ENCODE results near the gene CDK11A. TPM values are rescaled to one million over a fixed set of nuclear protein-coding genes. Genes with fewer than 3 reads are reported as not detected.
"Not testable (repeated sequence)": the region's sequence is repeated elsewhere in the genome, so short reads cannot be mapped to it uniquely, and the experiment has no call there.

The CDK11A gene
- total RNA-seq, 1 donor: 9.8 TPM

GRCh38 chr1:1704284-1704957 is 19.7 kb downstream of the CDK11A start:
- not testable (repeated sequence) for H3K4me3 ChIP-seq (ENCODE audit: low read depth, low read length); DNase-seq (ENCODE audit: low read depth)

GRCh38 chr1:1703796-1704195 is 20.4 kb downstream of the CDK11A start:
- TF ChIP-seq CTCF (IDR thresholded peaks at IDR 0.05; ENCODE audit: insufficient read depth, low read length): no peak
- DNase-seq (ENCODE audit: low read depth): no peak
- H3K4me3 ChIP-seq (ENCODE audit: low read depth, low read length): no peak overlapping the region

GRCh38 chr1:1702506-1702905 is 21.7 kb downstream of the CDK11A start:
- not testable (repeated sequence) for H3K4me3 ChIP-seq (ENCODE audit: low read depth, low read length); DNase-seq (ENCODE audit: low read depth)

- not testable (repeated sequence) for H3K4me3 ChIP-seq (ENCODE audit: low read depth, low read length); DNase-seq (ENCODE audit: low read depth)
These were observed 23.6 kb downstream of the CDK11A start for GRCh38 chr1:1700557-1700956.

- H3K4me3 ChIP-seq (ENCODE audit: low read depth, low read length); DNase-seq (ENCODE audit: low read depth): not testable (repeated sequence)
These were observed 24.1 kb downstream of the CDK11A start for GRCh38 chr1:1700067-1700466.

GRCh38 chr1:1699061-1699460 is 25.1 kb downstream of the CDK11A start:
- DNase-seq (ENCODE audit: low read depth); H3K4me3 ChIP-seq (ENCODE audit: low read depth, low read length): not testable (repeated sequence)

DNA sequence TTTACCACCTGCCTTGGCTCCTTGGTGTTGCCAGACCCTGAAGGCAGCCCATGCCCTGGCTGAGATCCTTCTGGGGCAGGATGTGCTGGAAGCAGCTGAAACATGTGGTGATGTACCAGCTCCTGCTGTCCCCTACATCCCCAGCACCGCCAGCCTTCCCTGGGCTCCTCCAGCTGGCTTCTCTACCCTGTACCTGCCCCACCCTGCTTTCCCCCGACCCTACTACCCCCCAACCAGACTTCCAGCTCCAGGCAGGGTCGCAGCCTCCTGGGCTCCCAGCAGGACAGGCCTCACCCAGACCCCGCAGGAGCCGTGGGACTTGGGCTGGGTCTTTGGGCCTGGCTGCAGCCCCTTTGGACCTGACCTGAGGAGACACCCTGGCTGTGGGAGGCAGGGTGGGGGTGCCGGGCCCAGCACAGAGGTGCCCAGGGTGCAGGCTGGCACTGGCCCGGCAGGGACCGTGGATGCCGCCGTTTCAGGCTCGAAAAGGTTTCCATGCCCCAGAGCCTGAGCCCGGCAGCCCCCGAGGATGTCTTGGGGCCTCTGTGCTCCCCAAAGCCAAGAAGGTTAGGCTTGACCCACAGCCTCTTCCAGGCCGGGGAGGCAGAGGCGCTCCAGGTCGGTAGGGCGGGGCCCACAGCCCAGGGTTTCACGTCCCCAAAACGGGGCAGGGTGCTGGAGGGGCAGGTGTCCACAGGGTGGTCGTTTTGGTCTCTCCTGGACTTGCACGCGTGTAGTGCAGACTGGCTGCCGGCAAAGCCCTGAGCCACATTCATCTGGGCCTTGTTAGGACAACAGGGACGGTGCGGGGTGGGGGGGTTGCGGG is 26.6 kb downstream of the CDK11A start:
- not testable (repeated sequence) for H3K4me3 ChIP-seq (ENCODE audit: low read depth, low read length); DNase-seq (ENCODE audit: low read depth)

- not testable (repeated sequence) for DNase-seq (ENCODE audit: low read depth); H3K4me3 ChIP-seq (ENCODE audit: low read depth, low read length)
These were observed 27.5 kb downstream of the CDK11A start for GRCh38 chr1:1696431-1697357.

DNA sequence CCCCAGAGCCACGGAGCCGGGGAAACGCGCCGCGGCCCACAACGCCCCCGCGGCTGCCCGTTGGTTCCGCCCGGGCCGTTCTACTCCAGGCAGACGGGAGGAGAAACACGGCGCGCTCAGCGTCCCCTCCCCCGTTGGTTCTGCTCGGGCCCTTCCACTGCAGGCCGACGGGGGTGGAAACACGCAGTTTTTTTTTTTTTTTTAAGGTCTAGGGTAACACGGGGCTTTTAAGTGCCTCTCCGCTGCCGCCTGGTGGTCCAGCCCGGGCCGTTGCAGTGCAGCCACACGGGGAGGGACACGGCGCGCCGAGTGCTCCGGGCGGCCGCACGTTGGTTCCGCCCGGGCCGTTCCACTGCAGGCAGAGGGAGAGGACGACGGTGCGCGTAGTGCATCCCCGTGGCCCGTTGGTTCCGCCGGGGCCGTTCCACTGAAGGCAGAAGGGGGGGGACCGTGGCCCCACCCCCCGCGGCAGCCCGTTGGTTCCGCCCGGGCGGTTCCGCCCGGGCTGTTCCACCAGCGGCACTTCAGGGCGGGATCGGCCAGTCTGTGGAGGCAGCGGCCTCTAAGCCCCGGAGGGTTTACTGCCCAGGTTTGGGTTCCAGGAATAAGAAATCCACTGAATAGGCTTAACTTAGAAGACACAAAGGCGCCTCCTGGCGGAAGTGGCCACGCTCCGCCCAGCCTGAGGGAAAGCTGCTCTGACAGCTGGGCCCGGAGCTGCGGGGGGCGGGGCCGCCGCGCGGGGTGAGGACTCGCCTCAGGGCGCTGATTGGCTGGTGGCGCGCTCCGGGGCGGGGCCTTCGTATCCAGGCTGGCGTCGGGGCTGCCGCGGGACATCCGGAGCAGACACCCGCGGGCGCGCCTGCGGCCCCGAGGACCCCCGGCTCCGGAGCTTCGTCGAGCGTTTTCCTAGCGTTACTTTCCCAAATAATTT is 31.2 kb downstream of the CDK11A start, which contains the start of gene SLC35E2B:
Gene SLC35E2B (minus strand): TSS at position 82 of the 934 bp plus-strand sequence. CDS start 16,096 bp downstream, outside the sequence.
- peak within 1 kb of the TSS; percentile 67 for H3K4me3 ChIP-seq (ENCODE audit: low read depth, low read length)

GRCh38 chr1:1692324-1692713 is 31.8 kb downstream of the CDK11A start:
- peak overlapping the region; percentile 67 for H3K4me3 ChIP-seq (ENCODE audit: low read depth, low read length)
- peak; percentile 59 for DNase-seq (ENCODE audit: low read depth)

More for the DNA sequence above, 31.2 kb downstream of the CDK11A start, which contains the start of gene SLC35E2B:
- DNase-seq (ENCODE audit: low read depth): peak; percentile 95

- DNase-seq (ENCODE audit: low read depth): not testable (repeated sequence)
- peak overlapping the region; percentile 63 for H3K4me3 ChIP-seq (ENCODE audit: low read depth, low read length)
These were observed 32.7 kb downstream of the CDK11A start for GRCh38 chr1:1691443-1691842.

GRCh38 chr1:1689526-1689925 is 34.6 kb downstream of the CDK11A start:
- H3K4me3 ChIP-seq (ENCODE audit: low read depth, low read length); DNase-seq (ENCODE audit: low read depth): not testable (repeated sequence)

Measured in fibroblast of the aortic adventitia (primary cell).